ENCODE data around the gene MYLK3. TPM values are rescaled to one million over a fixed set of nuclear protein-coding genes. Genes with fewer than 3 reads are reported as not detected.

Gene MYLK3
- total RNA-seq, 1 donor = under 0.01 TPM

- Histone ChIP-seq H3K27ac (ENCODE audit: low read depth, low read length) (no peak overlapping the region), H3K4me2 (ENCODE audit: insufficient read depth, low read length) (no peak overlapping the region), H4K20me1 (ENCODE audit: insufficient read depth, low read length) (no peaks in the 10 kb centered on the region), H3K4me3 (ENCODE audit: insufficient read depth, low read length) (no peak overlapping the region), H3K79me2 (ENCODE audit: insufficient read depth, low read length) (no peaks in the 10 kb centered on the region), H3K4me1 (ENCODE audit: insufficient read depth, low read length) (no peaks in the 10 kb centered on the region), H3K36me3 (ENCODE audit: insufficient read depth, low read length) (no peaks in the 10 kb centered on the region), H3K27me3 (ENCODE audit: insufficient read depth, low read length) (no peaks in the 10 kb centered on the region), H3K9me3 (ENCODE audit: low read depth, low read length) (no peaks in the 10 kb centered on the region), H2AFZ (ENCODE audit: low read length) (no peak overlapping the region)
- TF ChIP-seq, protein P1, sequence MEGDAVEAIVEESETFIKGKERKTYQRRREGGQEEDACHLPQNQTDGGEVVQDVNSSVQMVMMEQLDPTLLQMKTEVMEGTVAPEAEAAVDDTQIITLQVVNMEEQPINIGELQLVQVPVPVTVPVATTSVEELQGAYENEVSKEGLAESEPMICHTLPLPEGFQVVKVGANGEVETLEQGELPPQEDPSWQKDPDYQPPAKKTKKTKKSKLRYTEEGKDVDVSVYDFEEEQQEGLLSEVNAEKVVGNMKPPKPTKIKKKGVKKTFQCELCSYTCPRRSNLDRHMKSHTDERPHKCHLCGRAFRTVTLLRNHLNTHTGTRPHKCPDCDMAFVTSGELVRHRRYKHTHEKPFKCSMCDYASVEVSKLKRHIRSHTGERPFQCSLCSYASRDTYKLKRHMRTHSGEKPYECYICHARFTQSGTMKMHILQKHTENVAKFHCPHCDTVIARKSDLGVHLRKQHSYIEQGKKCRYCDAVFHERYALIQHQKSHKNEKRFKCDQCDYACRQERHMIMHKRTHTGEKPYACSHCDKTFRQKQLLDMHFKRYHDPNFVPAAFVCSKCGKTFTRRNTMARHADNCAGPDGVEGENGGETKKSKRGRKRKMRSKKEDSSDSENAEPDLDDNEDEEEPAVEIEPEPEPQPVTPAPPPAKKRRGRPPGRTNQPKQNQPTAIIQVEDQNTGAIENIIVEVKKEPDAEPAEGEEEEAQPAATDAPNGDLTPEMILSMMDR (IDR thresholded peaks at IDR 0.05; ENCODE audit: extremely low read depth, low read depth, low read length) = no peak
- DNase-seq (ENCODE audit: insufficient read length, low spot score, missing footprints) = no peak
Observed at GRCh38 chr16:46731691-46732555, 16.2 kb downstream of the MYLK3 start.

DNA sequence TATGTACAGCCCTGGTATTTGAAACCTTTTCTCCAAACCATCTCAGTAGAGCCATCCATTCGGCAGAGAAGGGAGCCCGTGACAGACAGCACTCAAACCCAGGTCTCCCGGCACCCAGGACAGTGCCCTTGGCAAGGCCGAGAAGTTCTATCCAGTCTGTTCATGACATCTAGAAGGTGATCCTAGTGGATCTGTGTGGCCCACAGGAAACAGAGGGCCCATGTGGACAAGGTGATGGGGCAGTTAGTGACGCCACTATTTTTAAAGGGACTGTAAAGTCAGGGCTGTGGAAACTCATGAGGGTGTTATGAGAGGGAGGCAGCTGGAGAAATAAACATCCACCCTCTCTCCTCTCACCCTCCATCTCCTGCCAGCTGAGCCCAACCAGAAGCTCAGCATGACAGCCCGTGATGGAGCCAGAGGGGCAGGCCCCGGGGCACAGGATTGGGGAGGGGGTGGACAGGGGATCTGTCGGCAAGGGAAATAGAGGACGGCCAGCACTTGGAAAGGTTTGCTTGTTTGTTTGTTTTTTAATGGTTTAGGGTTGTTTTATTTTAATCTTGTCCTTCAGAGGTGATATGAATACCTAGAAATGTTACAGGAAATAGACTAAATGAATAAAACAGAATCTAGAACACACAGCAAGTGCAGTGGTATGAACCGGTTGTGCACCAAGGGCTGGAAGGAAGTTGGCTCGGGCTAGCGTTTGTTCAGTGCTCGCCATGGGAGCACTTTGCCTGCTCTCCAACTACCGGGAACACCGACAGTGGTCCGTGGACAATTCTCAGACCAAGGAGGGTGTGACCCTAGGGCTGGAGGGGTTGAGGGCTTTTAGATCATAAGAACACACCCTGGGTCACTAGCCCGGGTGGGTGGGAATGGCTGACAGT is 17.1 kb downstream of the MYLK3 start:
- Histone ChIP-seq H3K4me2 (ENCODE audit: insufficient read depth, low read length) (no peak overlapping the region), H3K27ac (ENCODE audit: low read depth, low read length) (no peak overlapping the region), H4K20me1 (ENCODE audit: insufficient read depth, low read length) (no peaks in the 10 kb centered on the region), H3K27me3 (ENCODE audit: insufficient read depth, low read length) (no peaks in the 10 kb centered on the region), H2AFZ (ENCODE audit: low read length) (no peak overlapping the region), H3K36me3 (ENCODE audit: insufficient read depth, low read length) (no peaks in the 10 kb centered on the region), H3K9me3 (ENCODE audit: low read depth, low read length) (no peaks in the 10 kb centered on the region), H3K4me3 (ENCODE audit: insufficient read depth, low read length) (no peak overlapping the region), H3K4me1 (ENCODE audit: insufficient read depth, low read length) (no peaks in the 10 kb centered on the region), H3K79me2 (ENCODE audit: insufficient read depth, low read length) (no peaks in the 10 kb centered on the region)
- DNase-seq (ENCODE audit: insufficient read length, low spot score, missing footprints) = no peak
- TF ChIP-seq, protein P1 (IDR thresholded peaks at IDR 0.05; ENCODE audit: extremely low read depth, low read depth, low read length) = no peak

GRCh38 chr16:46730126-46730525 is 18.0 kb downstream of the MYLK3 start:
- H3K4me2 ChIP-seq (ENCODE audit: insufficient read depth, low read length) = no peak overlapping the region
- H2AFZ ChIP-seq (ENCODE audit: low read length) = no peak overlapping the region
- H3K79me2 ChIP-seq (ENCODE audit: insufficient read depth, low read length) = no peaks in the 10 kb centered on the region
- no peak overlapping the region for H3K4me3 ChIP-seq (ENCODE audit: insufficient read depth, low read length)
- no peaks in the 10 kb centered on the region for H3K9me3 ChIP-seq (ENCODE audit: low read depth, low read length)
- H3K36me3 ChIP-seq (ENCODE audit: insufficient read depth, low read length) = no peaks in the 10 kb centered on the region
- DNase-seq (ENCODE audit: insufficient read length, low spot score, missing footprints) = no peak
- H4K20me1 ChIP-seq (ENCODE audit: insufficient read depth, low read length) = no peaks in the 10 kb centered on the region
- TF ChIP-seq, protein P1 (IDR thresholded peaks at IDR 0.05; ENCODE audit: extremely low read depth, low read depth, low read length) = no peak
- no peaks in the 10 kb centered on the region for H3K27me3 ChIP-seq (ENCODE audit: insufficient read depth, low read length)
- H3K4me1 ChIP-seq (ENCODE audit: insufficient read depth, low read length) = no peaks in the 10 kb centered on the region
- no peak overlapping the region for H3K27ac ChIP-seq (ENCODE audit: low read depth, low read length)
